ENCODE results near the gene NOCT. TPM values are rescaled to one million over a fixed set of nuclear protein-coding genes. Genes with fewer than 3 reads are reported as not detected.
"Not testable (repeated sequence)": the region's sequence is repeated elsewhere in the genome, so short reads cannot be mapped to it uniquely, and the experiment has no call there.

The NOCT gene
- total and polyA plus RNA-seq, 10 donors: 0.37 to 12.4 (median 4.1) TPM

DNA sequence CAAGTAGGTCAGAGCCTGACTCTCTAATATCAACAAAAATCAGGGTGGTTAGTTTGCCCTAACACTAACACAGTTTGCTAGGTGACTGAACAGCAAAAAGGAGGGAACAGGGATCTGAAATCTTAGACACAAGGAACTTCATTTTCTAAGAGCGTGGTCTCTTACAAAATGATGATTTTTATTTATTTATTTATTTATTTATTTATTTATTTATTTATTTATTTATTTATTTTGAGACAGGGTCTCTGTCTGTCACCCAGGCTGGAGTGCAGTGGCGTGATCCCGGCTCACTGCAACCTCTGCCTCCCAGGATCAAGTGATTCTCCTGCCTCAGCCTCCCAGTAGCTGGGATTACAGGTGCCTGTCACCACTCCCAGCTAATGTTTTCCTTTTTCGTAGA is 11.9 kb upstream of the NOCT start:
- H3K9me3 ChIP-seq; H3K36me3 ChIP-seq; intact Hi-C loops (cut with DNase I; ENCODE audit: low total_unique reads); H3K27me3 ChIP-seq (replicated peaks in 1 of 7); DNase-seq; H3K4me3 ChIP-seq; H3K27ac ChIP-seq: not testable (repeated sequence)
- H3K4me1 ChIP-seq: peaks cover 0 to 24% (median 0%) of the 10 kb centered on the region in 6 donors
- WGBS, 5 donors: 81 to 95% (median 90%) methylated on average over 4 of the region's 4 CpGs

- DNase-seq: no peak
- peaks cover 0 to 6% (median 2%) of the 10 kb centered on the region in 8 donors for H3K9me3 ChIP-seq
- 85 to 94% (median 89%) methylated on average over 5 of the region's 5 CpGs for WGBS, 5 donors
- no peak overlapping the region for H3K27ac ChIP-seq
- TF ChIP-seq POLR2AphosphoS5 (IDR thresholded peaks at IDR 0.05): no peak
- no peak for TF ChIP-seq POLR2A (IDR thresholded peaks at IDR 0.05)
- TF ChIP-seq, protein P1, sequence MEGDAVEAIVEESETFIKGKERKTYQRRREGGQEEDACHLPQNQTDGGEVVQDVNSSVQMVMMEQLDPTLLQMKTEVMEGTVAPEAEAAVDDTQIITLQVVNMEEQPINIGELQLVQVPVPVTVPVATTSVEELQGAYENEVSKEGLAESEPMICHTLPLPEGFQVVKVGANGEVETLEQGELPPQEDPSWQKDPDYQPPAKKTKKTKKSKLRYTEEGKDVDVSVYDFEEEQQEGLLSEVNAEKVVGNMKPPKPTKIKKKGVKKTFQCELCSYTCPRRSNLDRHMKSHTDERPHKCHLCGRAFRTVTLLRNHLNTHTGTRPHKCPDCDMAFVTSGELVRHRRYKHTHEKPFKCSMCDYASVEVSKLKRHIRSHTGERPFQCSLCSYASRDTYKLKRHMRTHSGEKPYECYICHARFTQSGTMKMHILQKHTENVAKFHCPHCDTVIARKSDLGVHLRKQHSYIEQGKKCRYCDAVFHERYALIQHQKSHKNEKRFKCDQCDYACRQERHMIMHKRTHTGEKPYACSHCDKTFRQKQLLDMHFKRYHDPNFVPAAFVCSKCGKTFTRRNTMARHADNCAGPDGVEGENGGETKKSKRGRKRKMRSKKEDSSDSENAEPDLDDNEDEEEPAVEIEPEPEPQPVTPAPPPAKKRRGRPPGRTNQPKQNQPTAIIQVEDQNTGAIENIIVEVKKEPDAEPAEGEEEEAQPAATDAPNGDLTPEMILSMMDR (IDR thresholded peaks at IDR 0.05 in 8 of 11, conservative IDR thresholded peaks at IDR 0.05 in 3 of 11): no peak
- intact Hi-C loops (cut with DNase I; ENCODE audit: low total_unique reads): no loop called here
- no peak overlapping the region for H3K4me3 ChIP-seq
- peaks cover 0 to 19% (median 0%) of the 10 kb centered on the region in 6 donors for H3K4me1 ChIP-seq
- no peaks in the 10 kb centered on the region for H3K36me3 ChIP-seq
- H3K27me3 ChIP-seq (replicated peaks in 1 of 7): no peaks in the 10 kb centered on the region
These were observed 9.8 kb upstream of the NOCT start for GRCh38 chr4:139005774-139006173.

DNA sequence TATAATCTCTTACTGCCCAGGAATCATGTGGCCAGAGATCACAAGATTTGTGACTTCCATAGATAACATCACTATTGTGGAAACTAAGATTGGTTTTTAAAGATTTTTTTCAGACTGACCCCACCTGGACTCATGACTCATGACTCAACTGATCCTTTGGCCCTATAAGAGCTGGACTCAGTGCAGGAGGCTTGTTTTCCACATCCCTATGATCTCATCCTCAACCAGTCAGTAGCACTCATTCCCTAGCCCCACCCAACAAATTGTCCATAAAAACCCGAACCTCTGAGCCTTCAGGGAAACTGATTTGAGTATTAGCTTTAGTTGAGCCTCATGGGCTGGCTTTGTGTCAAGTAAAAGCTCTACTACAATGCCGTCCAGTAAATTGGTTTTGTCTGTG is 7.9 kb upstream of the NOCT start:
- Histone ChIP-seq H3K36me3 (no peaks in the 10 kb centered on the region), H3K9me3 (peaks cover 0 to 6% (median 2%) of the 10 kb centered on the region in 8 donors), H3K4me1 (peaks cover 0 to 6% (median 0%) of the 10 kb centered on the region in 6 donors), H3K27me3 (replicated peaks in 1 of 7) (no peaks in the 10 kb centered on the region), H3K27ac (no peak overlapping the region), H3K4me3 (no peak overlapping the region)
- 77 to 98% (median 91%) methylated on average over 2 of the region's 2 CpGs for WGBS, 5 donors
- intact Hi-C loops (cut with DNase I; ENCODE audit: low total_unique reads): no loop called here
- DNase-seq: no peak
- TF ChIP-seq POLR2A (IDR thresholded peaks at IDR 0.05): no peak
- no peak for TF ChIP-seq POLR2AphosphoS5 (IDR thresholded peaks at IDR 0.05)
- TF ChIP-seq, protein P1 (IDR thresholded peaks at IDR 0.05 in 8 of 11, conservative IDR thresholded peaks at IDR 0.05 in 3 of 11): no peak

DNA sequence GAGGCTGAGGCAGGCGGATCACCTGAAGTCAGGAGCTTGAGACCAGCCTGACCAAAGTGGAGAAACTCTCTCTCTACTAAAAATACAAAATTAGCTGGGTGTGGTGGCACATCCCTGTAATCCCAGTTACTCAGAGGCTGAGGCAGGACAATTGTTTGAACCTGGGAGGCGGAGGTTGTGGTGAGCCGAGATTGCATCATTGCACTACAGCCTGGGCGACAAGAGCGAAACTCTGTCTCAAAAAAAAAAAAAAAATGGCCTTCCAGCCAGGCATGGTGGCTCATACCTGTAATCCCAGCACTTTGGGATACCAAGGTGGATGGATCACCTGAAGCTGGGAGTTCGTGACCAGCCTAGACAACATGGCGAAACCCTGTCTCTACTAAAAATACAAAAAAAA is 7.3 kb upstream of the NOCT start:
- intact Hi-C loops (cut with DNase I; ENCODE audit: low total_unique reads); H3K27ac ChIP-seq; H3K27me3 ChIP-seq (replicated peaks in 1 of 7); DNase-seq; H3K4me3 ChIP-seq; H3K36me3 ChIP-seq; H3K9me3 ChIP-seq; H3K4me1 ChIP-seq: not testable (repeated sequence)
- 78 to 92% (median 80%) methylated on average over 7 of the region's 7 CpGs for WGBS, 5 donors

DNA sequence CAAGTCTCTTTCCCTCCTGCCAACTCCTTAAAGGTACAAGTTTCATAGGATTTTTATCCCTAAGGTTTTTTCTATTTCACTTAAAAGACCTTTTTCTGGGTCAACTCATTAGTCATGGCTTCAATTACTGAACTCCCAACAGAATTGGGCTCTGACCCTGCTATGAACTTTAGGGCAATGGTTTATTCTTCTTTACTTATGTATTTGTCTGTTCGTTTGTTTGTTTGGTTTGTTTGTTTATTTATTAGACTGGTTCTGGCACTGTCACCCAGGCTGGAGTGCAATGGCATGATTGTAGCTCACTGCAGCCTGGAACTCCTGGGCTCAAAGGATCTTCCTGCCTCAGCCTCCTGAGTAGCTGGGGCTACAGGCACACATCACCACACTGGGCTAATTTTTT is 5.9 kb upstream of the NOCT start:
- no peak for DNase-seq
- no peak for TF ChIP-seq POLR2A (IDR thresholded peaks at IDR 0.05)
- TF ChIP-seq, protein P1 (IDR thresholded peaks at IDR 0.05 in 8 of 11, conservative IDR thresholded peaks at IDR 0.05 in 3 of 11): no peak
- no peak overlapping the region for H3K27ac ChIP-seq
- peaks cover 4 to 11% (median 8%) of the 10 kb centered on the region in 6 donors for H3K4me1 ChIP-seq
- WGBS, 5 donors: 65 to 86% (median 74%) methylated on average over 1 of the region's 1 CpG
- no peaks in the 10 kb centered on the region for H3K27me3 ChIP-seq (replicated peaks in 1 of 7)
- intact Hi-C loops (cut with DNase I; ENCODE audit: low total_unique reads): no loop called here
- peaks cover 0 to 6% (median 2%) of the 10 kb centered on the region in 8 donors for H3K9me3 ChIP-seq
- no peak overlapping the region for H3K4me3 ChIP-seq
- no peaks in the 10 kb centered on the region for H3K36me3 ChIP-seq

Measured in spleen (tissue), 11 donors.